Ovary (tissue), 9 donors: ENCODE results near the gene MRPS18B. TPM values are rescaled to one million over a fixed set of nuclear protein-coding genes. Genes with fewer than 3 reads are reported as not detected.

Experiments used
- DNase-seq, 5 donors: peaks; one replicate each; pipeline ENCODE4 v3.0.0-alpha.2; 2019 to 2020
- H3K27ac ChIP-seq, 2 donors: fragments of 200-600 bp; one replicate each; pipeline versions ENCODE4 v1.5.1 to v1.8.0; 2019 to 2022
- H3K27me3 ChIP-seq: fragments of 200-600 bp; one replicate; pipeline ENCODE4 v1.8.0; 2022
- H3K36me3 ChIP-seq: fragments of 200-600 bp; sonication (generic); one replicate; pipeline ENCODE4 v1.5.1; 2019
- H3K4me1 ChIP-seq: one replicate; pipeline ENCODE4 v1.8.1; 2013; ENCODE audit warnings: mild to moderate bottlenecking, moderate library complexity; ENCODE audit not compliant: insufficient read depth
- H3K4me3 ChIP-seq: fragments of 200-600 bp; sonication (generic); one replicate; pipeline ENCODE4 v1.5.1; 2017
- H3K9me3 ChIP-seq, 2 donors: fragments of 200-600 bp in 1 of 2; sonication (generic) in 1 of 2; one replicate each; pipeline versions ENCODE4 v1.5.1 to v1.8.1; 2013 to 2019; ENCODE audit warnings: mild to moderate bottlenecking in 1 of 2, moderate library complexity in 1 of 2
- CTCF ChIP-seq, 3 donors: fragments of 450-650 bp in 2 of 3; fragments of 200-600 bp in 1 of 3; IDR thresholded peaks; one replicate each; pipeline versions ENCODE4 v1.5.1 to v1.8.0; 2016 to 2022; ENCODE audit warnings: antibody characterized with exemption in 3 of 3, mild to moderate bottlenecking in 1 of 3
- EP300 ChIP-seq: sonication (generic); formaldehyde crosslinking; IDR thresholded peaks from one replicate; pipeline ENCODE4 v1.6.1; 2017; ENCODE audit warnings: antibody characterized with exemption
- POLR2A ChIP-seq: fragments of 450-650 bp; IDR thresholded peaks from one replicate; pipeline ENCODE4 v1.6.1; 2017; ENCODE audit warnings: antibody characterized with exemption, mild to moderate bottlenecking, moderate library complexity
- WGBS, 3 donors: extraction: QIAGEN DNeasy Blood & Tissue Kit in 1 of 3; methylation state at CpG; one replicate each; pipeline versions ENCODE4 v1.1.5 to v1.1.7; 2013 to 2017; 5-methylcytosine and 5-hydroxymethylcytosine counted together
- intact Hi-C, 4 donors: fragments of 100-400 bp; cut with DNase I; formaldehyde crosslinking; loops; one replicate each; pipeline versions ENCODE4 v1.11.0 to v1.15.1; 2022 to 2023
- polyA plus RNA-seq, 2 donors: library from polyadenylated mRNA; stranded (reverse); fragments of 200-250 nt in 1 of 2; fragments of 350-450 nt in 1 of 2; fragmentation: Illumina TruSeq in 1 of 2; extraction: RNeasy Lipid Tissue Mini Kit (QIAGEN cat#74804) in 1 of 2; gene quantifications; one replicate each; pipeline ENCODE4 v1.2.3, GENCODE V29; 2013 to 2014
- total RNA-seq, 7 donors: library from RNA; depleted of rRNA in 2 of 7; stranded (reverse); fragments of >200 nt in 2 of 7; fragmentation: NEBNext Ultra II Directional in 3 of 7; extraction: Animal tissue kit (Norgen Biotek cat#: 25700) in 3 of 7; gene quantifications; one replicate each; pipeline versions ENCODE4 v1.1.0 to v1.2.4, GENCODE V29; 2016 to 2023
- donor health status: DM: no; HTN: no; CAD: no; lungs with moderate emphysema.
- donor health status: DM: no; HTN: no; CAD: no.
- donor health status: Bipolar disorder and iron deficiency.
- donor health status: DM: yes; HTN: yes; CAD: no.
- donor health status: DM: no; HTN: no; CAD: no.
- donor health status: DM: yes; HTN: yes; CAD: no.

MRPS18B gene
- total and polyA plus RNA-seq, 9 donors, result 40.7 to 69.0 (median 55.0) TPM

GRCh38 chr6:30618270-30618797 lies 694 bp downstream of the MRPS18B start:
- intact Hi-C loops, result loop anchor here in 1 of 4 donors (5.0 kb wide), 1 partner anchor 69 kb away; the partner anchor contains the start of gene PPP1R18
- Histone ChIP-seq H3K27ac (peak overlapping the region; percentile 74 to 95), H3K36me3 (no peaks in the 10 kb centered on the region), H3K9me3 (no peaks in the 10 kb centered on the region), H3K4me1 (peaks cover 1% of the 10 kb centered on the region), H3K27me3 (no peaks in the 10 kb centered on the region), H3K4me3 (peak overlapping the region; percentile 73)
- no peak for DNase-seq
- TF ChIP-seq EP300 (no peak), POLR2A (no peak), CTCF (IDR thresholded peaks at IDR 0.05) (no peak)
- 7 to 15% (median 7%) methylated on average over 8 of the region's 8 CpGs for WGBS, 3 donors

GRCh38 chr6:30619561-30619960 lies 1.9 kb downstream of the MRPS18B start:
- DNase-seq, result no peak
- 91 to 94% (median 92%) methylated on average over 11 of the region's 11 CpGs for WGBS, 3 donors
- TF ChIP-seq CTCF (IDR thresholded peaks at IDR 0.05) (no peak), POLR2A (no peak), EP300 (no peak)
- Histone ChIP-seq H3K27ac (no peak overlapping the region), H3K9me3 (no peaks in the 10 kb centered on the region), H3K27me3 (no peaks in the 10 kb centered on the region), H3K36me3 (no peaks in the 10 kb centered on the region), H3K4me1 (peaks cover 1% of the 10 kb centered on the region), H3K4me3 (no peak overlapping the region)
- intact Hi-C loops, result loop anchor here in 1 of 4 donors (5.0 kb wide), 1 partner anchor 68 kb away; the partner anchor contains the start of gene PPP1R18

- Histone ChIP-seq H3K27me3 (no peaks in the 10 kb centered on the region), H3K27ac (no peak overlapping the region), H3K36me3 (no peaks in the 10 kb centered on the region), H3K9me3 (no peaks in the 10 kb centered on the region), H3K4me3 (no peak overlapping the region), H3K4me1 (peaks cover 8% of the 10 kb centered on the region)
- no peak for DNase-seq
- WGBS, 3 donors, result 91 to 94% (median 92%) methylated on average over 8 of the region's 8 CpGs
- no peak for TF ChIP-seq EP300
- TF ChIP-seq CTCF (IDR thresholded peaks at IDR 0.05), result no peak
- TF ChIP-seq POLR2A, result no peak
- intact Hi-C loops, result no loop called here
These were observed 7.9 kb downstream of the MRPS18B start for GRCh38 chr6:30625511-30625910.

GRCh38 chr6:30626484-30627366 lies 9.1 kb downstream of the MRPS18B start, which contains the start of gene ATAT1:
Gene ATAT1 (plus strand): TSS chr6:30626874.
- H3K9me3 ChIP-seq, result no peaks in the 10 kb centered on the region
- peak; percentile 84 to 94 (median 91) for DNase-seq
- H3K27ac ChIP-seq, result peak within 1 kb of the TSS; percentile 67 to 74
- peaks cover 8% of the 10 kb centered on the region for H3K4me1 ChIP-seq
- no peaks in the 10 kb centered on the region for H3K36me3 ChIP-seq
- H3K27me3 ChIP-seq, result no peaks in the 10 kb centered on the region
- peak within 1 kb of the TSS; percentile 64 for H3K4me3 ChIP-seq
- intact Hi-C loops, result no loop called here
- peak in 2 of 3 donors; percentile 39 to 47 for TF ChIP-seq CTCF (IDR thresholded peaks at IDR 0.05)
- TF ChIP-seq POLR2A, result peak; percentile 58
- TF ChIP-seq EP300, result no peak
- 2% methylated on average over 28 to 36 of the region's 36 CpGs for WGBS, 3 donors
